K562 (cell line): Measurements from ENCODE around the gene NCAPD2. TPM values are rescaled to one million over a fixed set of nuclear protein-coding genes. Genes with fewer than 3 reads are reported as not detected.

Experiments used
- ARID1B ChIP-seq: fragments of 450-650 bp; IDR thresholded peaks from 2 replicates; pipeline ENCODE4 v1.6.1; 2016; ENCODE audit warnings: antibody characterized with exemption, mild to moderate bottlenecking, inconsistent platforms
- CBX5 ChIP-seq: IDR thresholded peaks from 2 replicates; pipeline ENCODE4 v1.6.1; 2014; ENCODE audit warnings: low read depth, borderline replicate concordance
- FIP1L1 ChIP-seq: fragments of 200-400 bp; formaldehyde crosslinking; IDR thresholded peaks from 2 replicates; pipeline ENCODE4 v1.6.1; 2018; ENCODE audit warnings: mild to moderate bottlenecking, low read depth, low read length; ENCODE audit not compliant: poor library complexity, severe bottlenecking
- GABPA ChIP-seq: fragments of 200-800 bp; sonication (Bioruptor generic); conservative IDR thresholded peaks from 2 replicates; pipeline ENCODE4 v1.6.1; 2016; ENCODE audit warnings: low read depth, missing genetic modification characterization, missing compliant biosample characterization
- HINFP ChIP-seq: fragments of 450-650 bp; conservative IDR thresholded peaks from 2 replicates; pipeline ENCODE4 v1.6.1; 2016; ENCODE audit warnings: missing genetic modification characterization, low read depth, mild to moderate bottlenecking, control low read depth, missing compliant biosample characterization
- MAZ ChIP-seq, 2 experiments: fragments of 450-650 bp in 1 of 2; sonication (generic) in 1 of 2; formaldehyde crosslinking; IDR thresholded peaks in 1 of 2; conservative IDR thresholded peaks in 1 of 2; 2 replicates each; pipeline versions ENCODE4 v1.4.0 to v1.5.0; 2020; ENCODE audit warnings: mild to moderate bottlenecking in 1 of 2, missing genetic modification reagents in 1 of 2
- MEIS2 ChIP-seq: fragments of 450-650 bp; IDR thresholded peaks from 2 replicates; pipeline ENCODE4 v1.6.1; 2014; ENCODE audit warnings: mild to moderate bottlenecking; ENCODE audit not compliant: partially characterized antibody
- MTF1 ChIP-seq: fragments of 250-450 bp; sonication (Bioruptor Pico); IDR thresholded peaks from 2 replicates; pipeline ENCODE4 v1.9.0; 2021; ENCODE audit warnings: moderate library complexity, mild to moderate bottlenecking, inconsistent platforms, borderline replicate concordance
- POLR2G ChIP-seq: fragments of 200-400 bp; formaldehyde crosslinking; IDR thresholded peaks from 2 replicates; pipeline ENCODE4 v1.6.1; 2017; ENCODE audit warnings: low read depth, mild to moderate bottlenecking, antibody characterized with exemption, low read length, moderate library complexity
- REST ChIP-seq, 2 experiments: fragments of 450-650 bp; formaldehyde crosslinking in 1 of 2; IDR thresholded peaks; 2 replicates each; pipeline versions ENCODE4 v1.4.0 to v1.6.1; 2014 to 2020; ENCODE audit warnings: mild to moderate bottlenecking in 2 of 2, borderline replicate concordance in 1 of 2, low read depth in 1 of 2
- SIN3A ChIP-seq, 2 experiments: fragments of 150-350 bp in 1 of 2; IDR thresholded peaks; 2 replicates each; pipeline ENCODE4 v1.6.1; 2011 to 2016; ENCODE audit warnings: borderline replicate concordance in 2 of 2, low read depth in 2 of 2, low read length in 2 of 2, mild to moderate bottlenecking in 2 of 2, moderate library complexity in 2 of 2; ENCODE audit not compliant: control insufficient read depth in 1 of 2
- polyA plus RNA-seq, 8 experiments: library from polyadenylated mRNA; depleted of rRNA in 4 of 8; stranded (reverse) in 5 of 8; unstranded in 3 of 8; fragments of >200 nt; fragmentation: Nextera tagmentation in 2 of 8; fragmentation: Illumina TruSeq in 1 of 8; extraction: Ambion mirVana in 2 of 8; extraction: Trizol in 1 of 8; gene quantifications; 2 replicates each; pipeline versions ENCODE4 v1.2.1 to v1.2.3, GENCODE V29; 2011 to 2014; ENCODE audit warnings: inconsistent platforms in 1 of 8, missing spikeins in 1 of 8
- total RNA-seq, 7 experiments: library from RNA; depleted of rRNA in 6 of 7; stranded (reverse); fragments of >200 nt in 6 of 7; fragmentation: Illumina TruSeq in 2 of 7; extraction: Trizol in 2 of 7; gene quantifications; 2 replicates each; pipeline versions ENCODE4 v1.2.1 to v1.2.3, GENCODE V29; 2011 to 2021; ENCODE audit warnings: low replicate concordance in 1 of 7
- TF ChIP-seq, protein P1 (sequence below): fragments of 250-450 bp; sonication (Bioruptor Pico); IDR thresholded peaks from 2 replicates; pipeline ENCODE4 v1.5.0; 2021
- TF ChIP-seq, protein P2 (sequence below): fragments of 450-650 bp; formaldehyde crosslinking; IDR thresholded peaks from 2 replicates; pipeline ENCODE4 v1.4.0; 2022; ENCODE audit warnings: missing genetic modification characterization

The NCAPD2 gene
- total and polyA plus RNA-seq, 9 of the 15 experiments (the other 6 are each of a cell fraction or from before 2014, with no cell fraction given), result 16.9 to 93.7 (median 68.3) TPM

GRCh38 chr12:6540181-6540877 lies 46.4 kb downstream of the NCAPD2 start (continued):
- TF ChIP-seq REST (IDR thresholded peaks at IDR 0.05; ENCODE audit: borderline replicate concordance), result no peak
- TF ChIP-seq REST (CRISPR knock-in tag; IDR thresholded peaks at IDR 0.05; ENCODE audit: low read depth), result no peak
- TF ChIP-seq MTF1, result no peak
- peak; percentile 85 for TF ChIP-seq HINFP (tag)
- peak; percentile 56 to 76 for TF ChIP-seq MAZ (CRISPR knock-in tag; conservative IDR thresholded peaks at IDR 0.05 in 1 of 2, IDR thresholded peaks at IDR 0.05 in 1 of 2)
- TF ChIP-seq POLR2G, result peak; percentile 39
- TF ChIP-seq, protein P1, sequence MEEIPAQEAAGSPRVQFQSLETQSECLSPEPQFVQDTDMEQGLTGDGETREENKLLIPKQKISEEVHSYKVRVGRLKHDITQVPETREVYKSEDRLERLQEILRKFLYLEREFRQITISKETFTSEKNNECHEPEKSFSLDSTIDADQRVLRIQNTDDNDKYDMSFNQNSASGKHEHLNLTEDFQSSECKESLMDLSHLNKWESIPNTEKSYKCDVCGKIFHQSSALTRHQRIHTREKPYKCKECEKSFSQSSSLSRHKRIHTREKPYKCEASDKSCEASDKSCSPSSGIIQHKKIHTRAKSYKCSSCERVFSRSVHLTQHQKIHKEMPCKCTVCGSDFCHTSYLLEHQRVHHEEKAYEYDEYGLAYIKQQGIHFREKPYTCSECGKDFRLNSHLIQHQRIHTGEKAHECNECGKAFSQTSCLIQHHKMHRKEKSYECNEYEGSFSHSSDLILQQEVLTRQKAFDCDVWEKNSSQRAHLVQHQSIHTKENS, result no peak
- 0 out of 4 replicates have a peak, but pooled peaks of 1 of the 2 experiments have one; percentile 15 for TF ChIP-seq SIN3A (IDR thresholded peaks at IDR 0.05; ENCODE audit: borderline replicate concordance in 2 of 2, control insufficient read depth in 1 of 2, low read depth in 2 of 2, low read length in 2 of 2)
- no peak for TF ChIP-seq CBX5
- TF ChIP-seq GABPA (tag), result 0 out of 2 replicates have a peak, but pooled peaks have one; percentile 40
- peak; percentile 36 for TF ChIP-seq FIP1L1
- TF ChIP-seq MEIS2, result peak; percentile 61
- 0 out of 2 replicates have a peak, but pooled peaks have one; percentile 5 for TF ChIP-seq ARID1B
- TF ChIP-seq, protein P2, sequence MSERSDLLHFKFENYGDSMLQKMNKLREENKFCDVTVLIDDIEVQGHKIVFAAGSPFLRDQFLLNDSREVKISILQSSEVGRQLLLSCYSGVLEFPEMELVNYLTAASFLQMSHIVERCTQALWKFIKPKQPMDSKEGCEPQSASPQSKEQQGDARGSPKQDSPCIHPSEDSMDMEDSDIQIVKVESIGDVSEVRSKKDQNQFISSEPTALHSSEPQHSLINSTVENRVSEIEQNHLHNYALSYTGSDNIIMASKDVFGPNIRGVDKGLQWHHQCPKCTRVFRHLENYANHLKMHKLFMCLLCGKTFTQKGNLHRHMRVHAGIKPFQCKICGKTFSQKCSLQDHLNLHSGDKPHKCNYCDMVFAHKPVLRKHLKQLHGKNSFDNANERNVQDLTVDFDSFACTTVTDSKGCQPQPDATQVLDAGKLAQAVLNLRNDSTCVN, result no peak
